Left cardiac atrium (tissue), 4 donors: Measurements from ENCODE around the gene DLGAP1. TPM values are rescaled to one million over a fixed set of nuclear protein-coding genes. Genes with fewer than 3 reads are reported as not detected.

Source experiments
- ATAC-seq, 2 donors: fragments of 200-7000 bp; cut with Tn5 transposase; one replicate each; pipeline ENCODE4 v1.9.1; 2020; ENCODE audit warnings: mild to moderate bottlenecking in 2 of 2, moderate library complexity in 2 of 2
- DNase-seq: peaks from one replicate; pipeline ENCODE4 v3.0.0-alpha.2; 2020
- intact Hi-C, 2 donors: fragments of 100-400 bp; cut with DNase I; formaldehyde crosslinking; loops; one replicate each; pipeline versions ENCODE4 v1.14.1 to v1.15.1; 2022 to 2023
- total RNA-seq, 2 donors: library from RNA; stranded (reverse); fragmentation: NEBNext Ultra II Directional; extraction: Animal tissue kit (Norgen Biotek cat#: 25700); gene quantifications; one replicate each; pipeline ENCODE4 v1.2.1, GENCODE V29; 2021
- donor health status: DM: no; HTN: yes; CAD: no.
- donor health status: DM: no; HTN: yes; CAD: no; lungs with severe emphysema.
- donor health status: DM: yes; HTN: yes; CAD: no.
- donor health status: Dilated cardiomyopathy.

Gene DLGAP1
- total RNA-seq, 2 donors from 2014 or later, result 0.29 to 0.47 TPM

DNA sequence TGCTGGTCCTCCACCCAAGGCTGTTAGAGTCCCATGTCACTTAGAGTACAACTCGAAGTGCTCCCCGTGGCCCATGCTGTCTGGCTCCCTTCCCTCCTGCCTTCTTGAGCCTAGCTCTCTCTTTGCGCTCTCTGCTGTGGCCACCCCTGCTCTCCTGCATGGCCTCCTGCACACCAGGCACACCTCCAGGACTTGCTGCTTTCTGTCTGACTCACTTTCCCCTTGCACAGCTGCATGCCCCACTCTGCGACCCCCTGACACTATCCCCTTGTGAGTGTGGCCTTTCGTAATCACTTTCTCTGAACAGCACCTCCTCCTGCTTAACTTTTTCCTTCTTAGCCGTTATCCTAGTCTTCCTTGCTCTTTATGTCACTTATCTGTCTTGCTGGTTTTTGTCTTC, 661.6 kb downstream of the DLGAP1 start:
- intact Hi-C loops, result no loop called here
- DNase-seq (no peak), ATAC-seq (no peak)

DNA sequence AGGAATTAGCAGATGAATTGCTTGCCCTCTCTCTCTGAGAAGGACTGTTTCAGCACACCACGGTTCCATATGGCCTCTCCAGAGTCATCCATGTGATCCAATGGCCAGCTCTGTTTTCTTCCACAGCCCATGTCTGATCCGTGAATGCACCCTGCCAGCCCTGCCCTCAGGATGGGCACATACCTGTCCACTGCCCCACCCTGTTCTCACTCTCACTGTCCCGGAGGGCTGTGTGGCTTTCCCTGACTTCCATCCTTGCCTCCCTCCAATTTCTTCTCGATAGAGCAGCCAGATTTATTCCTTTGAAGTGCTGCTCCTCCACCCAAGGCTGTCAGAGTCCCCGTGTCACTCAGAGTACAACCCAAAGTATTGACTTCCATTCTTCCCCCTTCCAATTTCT, 662.0 kb downstream of the DLGAP1 start:
- ATAC-seq, result no peak
- intact Hi-C loops, result no loop called here

GRCh38 chr18:3792711-3793110, 662.4 kb downstream of the DLGAP1 start:
- DNase-seq, result no peak
- ATAC-seq, result no peak
- intact Hi-C loops, result no loop called here

More for the DNA sequence above, 662.0 kb downstream of the DLGAP1 start:
- DNase-seq, result no peak

GRCh38 chr18:3791238-3791637, 663.9 kb downstream of the DLGAP1 start:
- DNase-seq (no peak), ATAC-seq (no peak)
- intact Hi-C loops, result no loop called here

DNA sequence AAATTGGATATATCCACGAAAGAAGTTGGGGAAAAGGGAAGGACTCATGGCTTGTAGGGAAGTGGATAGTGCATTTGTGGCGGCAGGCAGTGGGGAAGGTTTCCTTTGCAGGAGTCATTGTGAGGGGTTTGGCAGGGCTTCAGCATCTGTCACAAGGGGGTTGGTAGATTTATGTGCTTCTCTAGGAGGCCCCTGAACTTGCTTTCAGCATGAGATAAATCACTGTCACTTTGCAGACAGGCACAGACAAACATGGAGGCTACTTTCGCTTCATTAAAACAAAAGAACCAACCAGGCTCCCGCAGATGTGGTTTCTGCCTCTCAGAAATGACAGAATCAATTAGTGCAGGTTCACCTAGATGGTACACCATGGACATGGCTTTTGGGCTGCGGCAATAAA, 664.4 kb downstream of the DLGAP1 start:
- ATAC-seq (no peak), DNase-seq (no peak)
- intact Hi-C loops, result no loop called here

GRCh38 chr18:3789525-3789924, 665.6 kb downstream of the DLGAP1 start:
- intact Hi-C loops, result no loop called here
- no peak for DNase-seq
- no peak for ATAC-seq

DNA sequence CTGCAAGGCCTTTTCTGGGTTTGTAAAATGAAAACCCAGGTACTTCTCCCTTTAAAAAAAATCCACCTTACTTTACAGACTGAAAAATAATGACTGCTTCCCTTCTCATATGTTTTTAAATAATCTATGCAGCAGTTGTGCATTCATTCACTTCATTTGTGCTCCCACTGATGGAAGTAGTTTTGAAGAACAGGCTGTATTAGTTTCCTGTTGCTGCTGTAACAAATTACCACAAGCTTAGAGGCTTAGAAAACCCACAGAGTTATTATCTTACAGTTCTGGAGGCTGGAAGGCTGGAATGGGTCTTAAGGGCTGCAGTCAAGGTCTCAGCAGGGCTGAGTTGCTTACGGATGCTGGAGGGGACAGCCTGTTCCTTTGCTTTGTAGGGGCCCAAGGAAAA, 670.2 kb downstream of the DLGAP1 start:
- DNase-seq, result no peak
- intact Hi-C loops, result no loop called here
- ATAC-seq, result no peak

- DNase-seq (no peak), ATAC-seq (no peak)
- intact Hi-C loops, result no loop called here
Measured at GRCh38 chr18:3782901-3783300, 672.2 kb downstream of the DLGAP1 start.

- intact Hi-C loops, result loop anchor here in 1 of 2 donors (10.0 kb wide), 1 partner anchor 87 kb away; no protein-coding TSS in a partner anchor
- ATAC-seq, result no peak
- DNase-seq, result no peak
Measured at GRCh38 chr18:3777719-3778118, 677.4 kb downstream of the DLGAP1 start.

GRCh38 chr18:3777122-3777521, 678.0 kb downstream of the DLGAP1 start:
- DNase-seq, result no peak
- no peak for ATAC-seq
- intact Hi-C loops, result loop anchor here in 1 of 2 donors (10.0 kb wide), 1 partner anchor 88 kb away; no protein-coding TSS in a partner anchor

DNA sequence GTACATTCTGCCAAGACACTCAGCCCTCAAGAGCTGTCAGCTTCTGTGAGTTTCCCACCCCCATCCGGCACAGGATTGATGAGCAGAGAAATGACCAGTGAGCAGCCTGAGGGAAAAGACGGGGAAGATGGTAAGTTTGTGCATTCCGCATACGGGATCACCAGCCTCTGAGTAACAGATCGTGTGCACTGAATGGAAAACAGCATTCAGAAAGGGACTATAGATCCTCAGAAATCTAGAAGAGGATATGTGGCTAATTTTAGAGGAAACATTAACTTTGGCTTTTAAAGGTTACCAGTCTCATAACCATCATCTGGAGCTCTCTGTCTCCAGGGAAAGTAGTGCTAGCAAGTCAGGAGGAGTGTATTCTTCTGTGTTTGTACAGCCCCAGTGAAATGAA, 679.1 kb downstream of the DLGAP1 start:
- intact Hi-C loops, result loop anchor here in 1 of 2 donors (10.0 kb wide), 1 partner anchor 89 kb away; no protein-coding TSS in a partner anchor
- DNase-seq (no peak), ATAC-seq (no peak)

DNA sequence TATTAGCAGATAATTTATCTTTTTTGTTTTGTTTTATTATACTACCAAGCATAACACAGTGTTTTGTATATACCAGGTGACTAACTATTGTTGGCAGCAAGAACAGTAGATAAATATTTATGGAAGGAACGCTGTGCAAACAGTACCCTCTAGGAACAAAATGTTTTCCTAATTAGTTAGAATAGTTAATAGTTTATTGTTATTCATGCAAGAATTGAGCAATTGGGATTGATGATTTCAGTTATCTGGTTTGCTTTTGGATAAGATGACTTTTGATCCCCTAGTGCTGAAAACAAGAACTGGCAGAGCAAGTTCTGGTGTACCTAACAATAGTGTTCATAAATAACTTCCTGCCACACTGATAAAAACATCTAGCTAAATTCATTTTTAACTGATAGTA, 681.8 kb downstream of the DLGAP1 start:
- ATAC-seq, result no peak
- intact Hi-C loops, result loop anchor here (5.0 to 10.0 kb wide), 4 partner anchors 91 to 294 kb away; no protein-coding TSS in a partner anchor
- DNase-seq, result no peak

DNA sequence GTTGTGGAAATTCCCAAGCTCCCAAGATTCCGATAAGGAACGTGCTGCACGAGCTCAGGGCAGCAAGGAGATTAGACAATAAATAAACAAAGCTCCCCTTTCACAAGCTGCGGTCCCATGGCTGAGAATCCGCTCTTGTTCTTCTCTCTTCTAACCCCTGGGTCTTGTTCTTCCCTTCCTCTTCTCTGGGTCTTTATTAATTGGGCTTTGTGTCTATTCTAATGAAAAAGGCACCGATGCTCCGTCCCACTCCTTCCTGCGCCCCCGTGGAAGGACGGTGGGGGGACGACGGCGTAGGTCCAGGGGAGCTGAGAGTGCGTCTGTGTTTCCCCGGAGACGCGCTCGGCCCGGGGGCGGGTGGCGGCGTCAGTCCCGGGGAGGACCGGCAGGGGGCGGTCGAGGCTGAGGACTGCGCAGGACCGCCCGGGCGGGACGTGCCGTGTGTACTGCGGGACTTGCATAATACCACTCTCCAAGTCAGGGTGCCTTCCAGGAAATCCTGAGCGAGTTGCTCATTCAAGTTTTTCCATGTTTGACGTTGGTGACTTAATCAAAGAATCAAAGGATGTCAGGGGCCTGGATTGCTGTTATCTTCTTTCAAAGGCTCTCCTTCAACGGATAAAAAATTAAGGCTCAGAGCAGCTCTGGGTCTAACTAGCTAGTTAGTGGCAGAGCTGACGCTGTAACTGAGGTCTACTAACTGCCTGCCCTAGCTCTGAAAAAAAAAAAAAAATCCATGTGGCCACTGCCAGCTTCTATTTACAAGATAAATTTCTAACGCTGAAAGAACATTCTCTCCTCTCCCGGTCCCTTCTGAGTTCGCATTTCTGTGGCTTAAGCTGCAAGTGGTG, 683.8 kb downstream of the DLGAP1 start:
- peak; percentile 88 for DNase-seq
- intact Hi-C loops, result loop anchor here (2.0 to 10.0 kb wide), 5 partner anchors 93 to 296 kb away; no protein-coding TSS in a partner anchor
- peak; percentile 99 to 100 for ATAC-seq

- ATAC-seq (no peak), DNase-seq (no peak)
Measured at GRCh38 chr18:3761266-3761665, 693.8 kb downstream of the DLGAP1 start.

DNA sequence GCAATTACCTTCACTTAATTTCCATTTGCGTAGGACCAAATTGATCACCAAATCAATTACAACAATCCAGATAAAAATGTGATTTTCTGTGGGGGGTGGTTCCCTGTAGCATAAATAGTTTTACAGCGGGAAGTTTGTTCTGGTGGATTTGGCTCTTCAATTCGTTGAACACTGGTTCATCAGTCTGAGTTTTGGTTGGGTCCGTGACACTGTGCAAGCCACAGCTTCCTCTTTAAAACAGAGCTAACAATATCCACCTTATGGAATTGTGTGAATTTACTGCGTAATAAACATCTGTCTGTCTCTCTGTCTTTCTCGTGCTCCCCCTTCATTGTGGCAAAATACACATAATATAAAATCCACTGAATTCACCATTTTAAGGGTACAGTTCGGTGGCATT, 694.4 kb downstream of the DLGAP1 start:
- no peak for ATAC-seq
- DNase-seq, result no peak
- intact Hi-C loops, result no loop called here

More at GRCh38 chr18:3761266-3761665, 693.8 kb downstream of the DLGAP1 start:
- intact Hi-C loops, result no loop called here

- no peak for DNase-seq
- intact Hi-C loops, result no loop called here
- ATAC-seq, result no peak
Measured at GRCh38 chr18:3759099-3759498, 696.0 kb downstream of the DLGAP1 start.

GRCh38 chr18:3758531-3758930, 696.6 kb downstream of the DLGAP1 start:
- ATAC-seq (no peak), DNase-seq (no peak)
- intact Hi-C loops, result no loop called here

- ATAC-seq, result no peak
Measured at GRCh38 chr18:3757361-3757760, 697.7 kb downstream of the DLGAP1 start.

GRCh38 chr18:3753106-3753505, 702.0 kb downstream of the DLGAP1 start:
- intact Hi-C loops, result no loop called here
- DNase-seq, result no peak
- no peak for ATAC-seq

More at GRCh38 chr18:3757361-3757760, 697.7 kb downstream of the DLGAP1 start:
- intact Hi-C loops, result no loop called here
- DNase-seq, result no peak

GRCh38 chr18:3748086-3748485, 707.0 kb downstream of the DLGAP1 start:
- DNase-seq (no peak), ATAC-seq (no peak)
- intact Hi-C loops, result no loop called here
